Measurements from ENCODE around the gene KSR1. TPM values are rescaled to one million over a fixed set of nuclear protein-coding genes. Genes with fewer than 3 reads are reported as not detected.

The KSR1 gene
- total RNA-seq, 2 experiments from 2014 or later = 19.4 to 25.3 TPM

- no peaks in the 10 kb centered on the region for H3K36me3 ChIP-seq (ENCODE audit: insufficient read depth, low read length)
- Mint-ChIP-seq H3K4me1 (ENCODE audit: low read depth) (peaks cover 33% of the 10 kb centered on the region), H3K9me3 (no peaks in the 10 kb centered on the region), H3K4me3 (no peak overlapping the region), H3K27ac (no peak overlapping the region), H3K36me3 (ENCODE audit: low read depth) (no peaks in the 10 kb centered on the region), H3K27me3 (no peaks in the 10 kb centered on the region)
- DNase-seq (no peak), ATAC-seq (ENCODE audit: poor library complexity) (no peak)
- H3K4me1 ChIP-seq (ENCODE audit: insufficient read depth, low read length) = peaks cover 13% of the 10 kb centered on the region
- POLR2A ChIA-PET = interaction anchor here (0.7 kb wide), 1 partner anchor 12 kb away, joined by 3 read pairs; no protein-coding TSS in a partner anchor
- H3K9me3 ChIP-seq (ENCODE audit: control insufficient read depth in 1 of 2, insufficient read depth in 1 of 2, low read length in 2 of 2) = no peaks in the 10 kb centered on the region
- intact Hi-C loops (cut with DNase I, micrococcal nuclease) = loop anchor here in 1 of 2 experiments (10.0 kb wide), 1 partner anchor 69 kb away; the partner anchor contains the start of gene KSR1
- no peak overlapping the region for H3K4me3 ChIP-seq (ENCODE audit: low read length)
- H3K27ac ChIP-seq (ENCODE audit: low read depth in 1 of 2, low read length in 2 of 2) = no peak overlapping the region
- TF ChIP-seq, protein P1, sequence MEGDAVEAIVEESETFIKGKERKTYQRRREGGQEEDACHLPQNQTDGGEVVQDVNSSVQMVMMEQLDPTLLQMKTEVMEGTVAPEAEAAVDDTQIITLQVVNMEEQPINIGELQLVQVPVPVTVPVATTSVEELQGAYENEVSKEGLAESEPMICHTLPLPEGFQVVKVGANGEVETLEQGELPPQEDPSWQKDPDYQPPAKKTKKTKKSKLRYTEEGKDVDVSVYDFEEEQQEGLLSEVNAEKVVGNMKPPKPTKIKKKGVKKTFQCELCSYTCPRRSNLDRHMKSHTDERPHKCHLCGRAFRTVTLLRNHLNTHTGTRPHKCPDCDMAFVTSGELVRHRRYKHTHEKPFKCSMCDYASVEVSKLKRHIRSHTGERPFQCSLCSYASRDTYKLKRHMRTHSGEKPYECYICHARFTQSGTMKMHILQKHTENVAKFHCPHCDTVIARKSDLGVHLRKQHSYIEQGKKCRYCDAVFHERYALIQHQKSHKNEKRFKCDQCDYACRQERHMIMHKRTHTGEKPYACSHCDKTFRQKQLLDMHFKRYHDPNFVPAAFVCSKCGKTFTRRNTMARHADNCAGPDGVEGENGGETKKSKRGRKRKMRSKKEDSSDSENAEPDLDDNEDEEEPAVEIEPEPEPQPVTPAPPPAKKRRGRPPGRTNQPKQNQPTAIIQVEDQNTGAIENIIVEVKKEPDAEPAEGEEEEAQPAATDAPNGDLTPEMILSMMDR (IDR thresholded peaks at IDR 0.05) = no peak
- H3K27me3 ChIP-seq (ENCODE audit: control insufficient read depth in 1 of 2, insufficient read depth in 2 of 2, low read length in 2 of 2) = no peaks in the 10 kb centered on the region
- CTCF ChIA-PET = no interaction called here
Measured at GRCh38 chr17:27523712-27524111, 67.5 kb downstream of the KSR1 start.

DNA sequence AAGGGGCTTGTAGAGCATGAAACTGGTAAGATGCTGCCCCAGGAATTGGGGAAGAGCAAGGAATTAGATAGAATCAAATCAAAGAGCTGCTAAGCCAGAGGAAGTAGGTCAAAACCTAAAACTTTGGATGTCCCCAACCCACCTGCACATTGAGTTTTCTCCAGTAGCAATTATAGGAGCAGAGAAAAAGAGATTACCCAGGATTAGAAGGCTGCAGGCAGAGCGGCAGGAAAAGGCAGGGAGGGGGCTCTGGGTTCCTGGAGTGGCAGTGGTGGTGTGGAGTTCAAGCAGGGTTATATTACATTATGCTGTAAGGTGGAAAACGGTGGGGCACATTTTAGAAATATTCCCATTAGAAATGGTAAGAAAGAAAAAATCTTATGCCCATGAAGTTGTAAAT, 68.3 kb downstream of the KSR1 start:
- H3K9me3 ChIP-seq (ENCODE audit: control insufficient read depth in 1 of 2, insufficient read depth in 1 of 2, low read length in 2 of 2) = no peaks in the 10 kb centered on the region
- H3K9me3 Mint-ChIP-seq = no peaks in the 10 kb centered on the region
- POLR2A ChIA-PET = no interaction called here
- H3K36me3 ChIP-seq (ENCODE audit: insufficient read depth, low read length) = no peaks in the 10 kb centered on the region
- no peaks in the 10 kb centered on the region for H3K27me3 Mint-ChIP-seq
- no peak overlapping the region for H3K4me3 Mint-ChIP-seq
- no peak for DNase-seq
- no peak overlapping the region for H3K27ac ChIP-seq (ENCODE audit: low read depth in 1 of 2, low read length in 2 of 2)
- H3K36me3 Mint-ChIP-seq (ENCODE audit: low read depth) = no peaks in the 10 kb centered on the region
- H3K27me3 ChIP-seq (ENCODE audit: control insufficient read depth in 1 of 2, insufficient read depth in 2 of 2, low read length in 2 of 2) = no peaks in the 10 kb centered on the region
- TF ChIP-seq, protein P1 (IDR thresholded peaks at IDR 0.05) = no peak
- no peak overlapping the region for H3K4me3 ChIP-seq (ENCODE audit: low read length)
- H3K4me1 ChIP-seq (ENCODE audit: insufficient read depth, low read length) = peaks cover 13% of the 10 kb centered on the region
- CTCF ChIA-PET = no interaction called here
- intact Hi-C loops (cut with DNase I, micrococcal nuclease) = loop anchor here in 1 of 2 experiments (10.0 kb wide), 1 partner anchor 70 kb away; the partner anchor contains the start of gene KSR1
- ATAC-seq (ENCODE audit: poor library complexity) = no peak
- peaks cover 38% of the 10 kb centered on the region for H3K4me1 Mint-ChIP-seq (ENCODE audit: low read depth)
- no peak overlapping the region for H3K27ac Mint-ChIP-seq

DNA sequence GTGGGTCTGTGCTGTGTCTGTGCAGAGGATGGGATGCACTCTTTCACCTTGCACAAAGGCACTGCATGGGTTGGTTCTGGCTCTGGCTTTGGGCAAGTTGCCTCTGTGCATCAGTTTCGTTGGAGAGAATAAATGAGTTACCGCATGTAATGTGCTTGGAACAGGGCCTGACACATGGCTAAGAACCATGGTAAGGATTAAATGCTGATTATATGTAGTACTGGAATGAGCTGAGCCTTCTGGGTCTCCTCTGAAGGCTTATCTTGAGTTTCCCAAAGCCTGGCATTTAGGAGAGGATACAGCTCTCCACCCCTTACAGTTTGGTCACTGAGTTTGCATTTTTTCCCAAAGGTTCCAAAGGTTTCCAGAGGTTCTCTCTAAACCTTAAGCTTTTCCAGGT, 69.1 kb downstream of the KSR1 start:
- CTCF ChIA-PET = no interaction called here
- POLR2A ChIA-PET = interaction anchor here (0.6 kb wide), 1 partner anchor 269 kb away, joined by 3 read pairs; no protein-coding TSS in a partner anchor
- Mint-ChIP-seq H3K4me1 (ENCODE audit: low read depth) (peaks cover 39% of the 10 kb centered on the region), H3K27ac (no peak overlapping the region), H3K36me3 (ENCODE audit: low read depth) (no peaks in the 10 kb centered on the region), H3K4me3 (no peak overlapping the region), H3K27me3 (no peaks in the 10 kb centered on the region), H3K9me3 (no peaks in the 10 kb centered on the region)
- Histone ChIP-seq H3K36me3 (ENCODE audit: insufficient read depth, low read length) (no peaks in the 10 kb centered on the region), H3K4me3 (ENCODE audit: low read length) (no peak overlapping the region), H3K9me3 (ENCODE audit: control insufficient read depth in 1 of 2, insufficient read depth in 1 of 2, low read length in 2 of 2) (no peaks in the 10 kb centered on the region), H3K27ac (ENCODE audit: low read depth in 1 of 2, low read length in 2 of 2) (no peak overlapping the region), H3K4me1 (ENCODE audit: insufficient read depth, low read length) (peaks cover 13% of the 10 kb centered on the region), H3K27me3 (ENCODE audit: control insufficient read depth in 1 of 2, insufficient read depth in 2 of 2, low read length in 2 of 2) (no peaks in the 10 kb centered on the region)
- TF ChIP-seq, protein P1 (IDR thresholded peaks at IDR 0.05) = no peak
- no peak for ATAC-seq (ENCODE audit: poor library complexity)
- intact Hi-C loops (cut with DNase I, micrococcal nuclease) = loop anchor here in 1 of 2 experiments (10.0 kb wide), 1 partner anchor 71 kb away; the partner anchor contains the start of gene KSR1
- no peak for DNase-seq
